Chondrocyte (in vitro differentiated cells): ENCODE data around the gene CCDC43. TPM values are rescaled to one million over a fixed set of nuclear protein-coding genes. Genes with fewer than 3 reads are reported as not detected.

Experiments used
- DNase-seq: peaks from one replicate; pipeline ENCODE4 v3.0.0; 2021; ENCODE audit warnings: mixed read lengths, low spot score
- H3K27ac Mint-ChIP-seq: one replicate; pipeline ENCODE4 v1.8.0; 2021; ENCODE audit warnings: mild to moderate bottlenecking, moderate library complexity, mixed read lengths; ENCODE audit not compliant: unreplicated experiment
- H3K27me3 Mint-ChIP-seq: 2 replicates; pipeline ENCODE4 v1.8.0; 2021; ENCODE audit warnings: low read depth, mixed read lengths
- H3K36me3 Mint-ChIP-seq: 2 replicates; pipeline ENCODE4 v1.8.0; 2021; ENCODE audit warnings: low read depth, mixed read lengths
- H3K4me1 Mint-ChIP-seq: 2 replicates; pipeline ENCODE4 v1.8.0; 2021; ENCODE audit warnings: low read depth, mild to moderate bottlenecking, mixed read lengths
- H3K4me3 Mint-ChIP-seq: one replicate; pipeline ENCODE4 v1.8.0; 2021; ENCODE audit warnings: mild to moderate bottlenecking, moderate library complexity, mixed read lengths; ENCODE audit not compliant: unreplicated experiment
- H3K9me3 Mint-ChIP-seq: 2 replicates; pipeline ENCODE4 v1.8.0; 2021; ENCODE audit warnings: low read depth, mixed read lengths
- CTCF ChIP-seq: fragments of 200-600 bp; sonication (generic); IDR thresholded peaks from 2 replicates; pipeline ENCODE4 v1.5.0; 2021; ENCODE audit warnings: antibody characterized with exemption, mild to moderate bottlenecking, moderate library complexity
- total RNA-seq: library from RNA; stranded (reverse); gene quantifications from 3 replicates; pipeline ENCODE4 v1.2.1, GENCODE V29; 2021

The CCDC43 gene
- total RNA-seq, 1 donor from 2014 or later, result 15.9 TPM

GRCh38 chr17:44647736-44648135, 41.8 kb downstream of the CCDC43 start:
- Mint-ChIP-seq H3K4me3 (no peak overlapping the region), H3K9me3 (no peaks in the 10 kb centered on the region), H3K4me1 (no peaks in the 10 kb centered on the region), H3K27ac (no peak overlapping the region), H3K27me3 (no peaks in the 10 kb centered on the region), H3K36me3 (no peaks in the 10 kb centered on the region)
- TF ChIP-seq CTCF, result no peak
- no peak for DNase-seq

GRCh38 chr17:44646280-44646679, 43.3 kb downstream of the CCDC43 start:
- DNase-seq, result no peak
- Mint-ChIP-seq H3K27me3 (no peaks in the 10 kb centered on the region), H3K36me3 (no peaks in the 10 kb centered on the region), H3K4me3 (no peak overlapping the region), H3K9me3 (no peaks in the 10 kb centered on the region), H3K4me1 (no peaks in the 10 kb centered on the region), H3K27ac (no peak overlapping the region)
- no peak for TF ChIP-seq CTCF

GRCh38 chr17:44645341-44645740, 44.2 kb downstream of the CCDC43 start:
- H3K9me3 Mint-ChIP-seq, result no peaks in the 10 kb centered on the region
- H3K36me3 Mint-ChIP-seq, result no peaks in the 10 kb centered on the region
- H3K4me1 Mint-ChIP-seq, result no peaks in the 10 kb centered on the region
- DNase-seq, result no peak
- no peak for TF ChIP-seq CTCF
- no peak overlapping the region for H3K27ac Mint-ChIP-seq
- no peaks in the 10 kb centered on the region for H3K27me3 Mint-ChIP-seq
- H3K4me3 Mint-ChIP-seq, result no peak overlapping the region

GRCh38 chr17:44642834-44643233, 46.7 kb downstream of the CCDC43 start:
- no peaks in the 10 kb centered on the region for H3K36me3 Mint-ChIP-seq
- H3K27ac Mint-ChIP-seq, result no peak overlapping the region
- H3K27me3 Mint-ChIP-seq, result no peaks in the 10 kb centered on the region
- no peaks in the 10 kb centered on the region for H3K9me3 Mint-ChIP-seq
- H3K4me1 Mint-ChIP-seq, result no peaks in the 10 kb centered on the region
- TF ChIP-seq CTCF, result no peak
- DNase-seq, result no peak
- H3K4me3 Mint-ChIP-seq, result no peak overlapping the region

- H3K36me3 Mint-ChIP-seq, result no peaks in the 10 kb centered on the region
- no peak for TF ChIP-seq CTCF
- peaks cover 3% of the 10 kb centered on the region for H3K4me1 Mint-ChIP-seq
- H3K27me3 Mint-ChIP-seq, result no peaks in the 10 kb centered on the region
- H3K27ac Mint-ChIP-seq, result no peak overlapping the region
- no peaks in the 10 kb centered on the region for H3K9me3 Mint-ChIP-seq
- H3K4me3 Mint-ChIP-seq, result no peak overlapping the region
- DNase-seq, result no peak
Measured at GRCh38 chr17:44637066-44637465, 52.5 kb downstream of the CCDC43 start.
